Body of pancreas (tissue), 4 donors: ENCODE data around the gene RYR3.

ENCODE experiments used
- CTCF ChIP-seq, 7 experiments: fragments of 450-650 bp in 4 of 7; fragments of 200-600 bp in 3 of 7; sonication (generic) in 3 of 7; IDR thresholded peaks; one replicate each; pipeline ENCODE4 v1.5.1; 2016 to 2019; ENCODE audit warnings: antibody characterized with exemption in 7 of 7
- POLR2A ChIP-seq, 3 donors: fragments of 450-650 bp; IDR thresholded peaks; one replicate each; pipeline ENCODE4 v1.6.1; 2016; ENCODE audit warnings: antibody characterized with exemption in 3 of 3, mild to moderate bottlenecking in 2 of 3

DNA sequence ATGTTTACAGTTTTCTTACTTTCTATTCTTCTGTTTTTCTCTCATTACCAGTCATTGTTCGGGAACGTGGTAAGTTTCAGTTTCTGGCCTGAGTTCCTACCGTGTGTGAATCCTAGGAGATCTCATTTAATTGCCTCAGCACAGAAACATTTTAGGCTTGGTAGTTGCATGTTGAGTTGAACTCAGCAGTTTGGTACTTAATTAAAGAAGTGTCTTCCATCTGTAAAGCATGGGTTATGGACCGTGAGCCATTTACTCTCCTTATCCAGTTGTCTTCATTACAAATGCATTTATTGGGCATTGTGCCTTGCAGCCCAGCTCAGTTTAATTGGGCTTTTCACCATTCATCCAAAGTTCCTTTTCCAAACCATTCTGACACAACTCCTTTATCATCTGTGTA, 515.4 kb downstream of the RYR3 start:
- TF ChIP-seq CTCF (IDR thresholded peaks at IDR 0.05) (no peak), POLR2A (IDR thresholded peaks at IDR 0.05) (no peak)
